Activated T-cell treated with anti-CD3 and anti-CD28 coated beads, Interleukin-2, amount 50 U/mL, for 4 hours (primary cell): ENCODE measurements around the gene PJA2. TPM values are rescaled to one million over a fixed set of nuclear protein-coding genes. Genes with fewer than 3 reads are reported as not detected.
"Not testable (repeated sequence)": the region's sequence is repeated elsewhere in the genome, so short reads cannot be mapped to it uniquely, and the experiment has no call there.

Experiments
- ATAC-seq, 2 donors: fragments of 200-7000 bp; cut with Tn5 transposase; one replicate each; pipeline ENCODE4 v1.10.0; 2021
- DNase-seq: peaks from one replicate; pipeline ENCODE4 v3.0.0-alpha.2; 2020
- H3K27me3 Mint-ChIP-seq: one replicate; pipeline ENCODE4 v1.8.0; 2021; ENCODE audit warnings: low read depth, mixed read lengths
- H3K36me3 Mint-ChIP-seq: one replicate; pipeline ENCODE4 v1.8.0; 2022; ENCODE audit warnings: mixed read lengths; ENCODE audit not compliant: insufficient read depth
- H3K4me1 Mint-ChIP-seq: one replicate; pipeline ENCODE4 v1.8.0; 2021; ENCODE audit warnings: low read depth, mixed read lengths
- H3K4me3 Mint-ChIP-seq: one replicate; pipeline ENCODE4 v1.8.0; 2021; ENCODE audit warnings: mild to moderate bottlenecking, moderate library complexity, mixed read lengths
- H3K9me3 Mint-ChIP-seq: one replicate; pipeline ENCODE4 v1.8.0; 2021; ENCODE audit warnings: mixed read lengths
- total RNA-seq, 3 donors: library from RNA; stranded (reverse); gene quantifications; one replicate each; pipeline ENCODE4 v1.2.1, GENCODE V29; 2021

The PJA2 gene
- total RNA-seq: 10 to 100 TPM; 27.6 to 33.7 (median 28.8) TPM

GRCh38 chr5:109409844-109410388 is at the start of gene PJA2:
TSS of gene PJA2 (minus strand) at chr5:109409974. CDS start at chr5:109383433, 26,541 bp downstream.
- ATAC-seq (peak; percentile 87 to 88), DNase-seq (peak; percentile 94)
- Mint-ChIP-seq H3K9me3 (peaks cover 6% of the 10 kb centered on the region), H3K4me1 (peaks cover 43% of the 10 kb centered on the region), H3K4me3 (peak within 1 kb of the TSS; percentile 97), H3K27me3 (no peaks in the 10 kb centered on the region), H3K36me3 (peaks cover 6% of the 10 kb centered on the region)

GRCh38 chr5:109455598-109456096 is 45.9 kb upstream of the PJA2 start:
- peak; percentile 94 to 98 for ATAC-seq
- H3K4me1 Mint-ChIP-seq: peaks cover 4% of the 10 kb centered on the region
- no peaks in the 10 kb centered on the region for H3K36me3 Mint-ChIP-seq
- peaks cover 14% of the 10 kb centered on the region for H3K27me3 Mint-ChIP-seq
- no peak for DNase-seq
- H3K9me3 Mint-ChIP-seq: no peaks in the 10 kb centered on the region
- no peak overlapping the region for H3K4me3 Mint-ChIP-seq

- no peak for ATAC-seq
- no peak overlapping the region for H3K4me3 Mint-ChIP-seq
These were observed 45.1 kb upstream of the PJA2 start for GRCh38 chr5:109454731-109455505.

GRCh38 chr5:109453251-109453650 is 43.5 kb upstream of the PJA2 start:
- Mint-ChIP-seq H3K4me3 (no peak overlapping the region), H3K4me1 (peaks cover 4% of the 10 kb centered on the region), H3K9me3 (no peaks in the 10 kb centered on the region), H3K36me3 (no peaks in the 10 kb centered on the region), H3K27me3 (peaks cover 6% of the 10 kb centered on the region)
- no peak for DNase-seq
- ATAC-seq: no peak

More at GRCh38 chr5:109454731-109455505, 45.1 kb upstream of the PJA2 start:
- H3K4me1 Mint-ChIP-seq: peaks cover 4% of the 10 kb centered on the region
- no peak for DNase-seq
- no peaks in the 10 kb centered on the region for H3K36me3 Mint-ChIP-seq
- H3K9me3 Mint-ChIP-seq: no peaks in the 10 kb centered on the region
- peaks cover 10% of the 10 kb centered on the region for H3K27me3 Mint-ChIP-seq

- no peaks in the 10 kb centered on the region for H3K9me3 Mint-ChIP-seq
- no peak for ATAC-seq
- peaks cover 4% of the 10 kb centered on the region for H3K4me1 Mint-ChIP-seq
- no peak overlapping the region for H3K4me3 Mint-ChIP-seq
- peaks cover 4% of the 10 kb centered on the region for H3K27me3 Mint-ChIP-seq
- DNase-seq: no peak
- H3K36me3 Mint-ChIP-seq: no peaks in the 10 kb centered on the region
These were observed 42.9 kb upstream of the PJA2 start for GRCh38 chr5:109452661-109453060.

- DNase-seq: no peak
- ATAC-seq: no peak
- Mint-ChIP-seq H3K27me3 (peaks cover 2% of the 10 kb centered on the region), H3K4me1 (peaks cover 4% of the 10 kb centered on the region), H3K4me3 (no peak overlapping the region), H3K36me3 (no peaks in the 10 kb centered on the region), H3K9me3 (no peaks in the 10 kb centered on the region)
These were observed 41.4 kb upstream of the PJA2 start for GRCh38 chr5:109451146-109451545.

GRCh38 chr5:109450129-109450877 is 40.5 kb upstream of the PJA2 start:
- peaks cover 2% of the 10 kb centered on the region for H3K27me3 Mint-ChIP-seq

GRCh38 chr5:109448838-109449237 is 39.1 kb upstream of the PJA2 start:
- Mint-ChIP-seq H3K27me3 (no peaks in the 10 kb centered on the region), H3K9me3 (no peaks in the 10 kb centered on the region), H3K36me3 (no peaks in the 10 kb centered on the region), H3K4me3 (no peak overlapping the region), H3K4me1 (no peaks in the 10 kb centered on the region)
- ATAC-seq (no peak), DNase-seq (no peak)

More at GRCh38 chr5:109450129-109450877, 40.5 kb upstream of the PJA2 start:
- no peaks in the 10 kb centered on the region for H3K9me3 Mint-ChIP-seq
- no peak overlapping the region for H3K4me3 Mint-ChIP-seq
- H3K36me3 Mint-ChIP-seq: no peaks in the 10 kb centered on the region
- H3K4me1 Mint-ChIP-seq: no peaks in the 10 kb centered on the region
- no peak for ATAC-seq
- no peak for DNase-seq

- H3K36me3 Mint-ChIP-seq: no peaks in the 10 kb centered on the region
- H3K4me3 Mint-ChIP-seq: no peak overlapping the region
- no peaks in the 10 kb centered on the region for H3K4me1 Mint-ChIP-seq
- ATAC-seq (no peak), DNase-seq (no peak)
- no peaks in the 10 kb centered on the region for H3K9me3 Mint-ChIP-seq
- no peaks in the 10 kb centered on the region for H3K27me3 Mint-ChIP-seq
These were observed 29.8 kb upstream of the PJA2 start for GRCh38 chr5:109439590-109439989.

- DNase-seq (no peak), ATAC-seq (no peak)
- Mint-ChIP-seq H3K4me3 (no peak overlapping the region), H3K36me3 (no peaks in the 10 kb centered on the region), H3K9me3 (no peaks in the 10 kb centered on the region), H3K27me3 (peaks cover 19% of the 10 kb centered on the region), H3K4me1 (no peaks in the 10 kb centered on the region)
These were observed 16.3 kb upstream of the PJA2 start for GRCh38 chr5:109426075-109426474.

GRCh38 chr5:109425521-109425920 is 15.7 kb upstream of the PJA2 start:
- not testable (repeated sequence) for H3K4me1 Mint-ChIP-seq, H3K4me3 Mint-ChIP-seq, H3K9me3 Mint-ChIP-seq, H3K36me3 Mint-ChIP-seq, DNase-seq, ATAC-seq
- peaks cover 19% of the 10 kb centered on the region for H3K27me3 Mint-ChIP-seq

GRCh38 chr5:109421956-109422355 is 12.2 kb upstream of the PJA2 start:
- Mint-ChIP-seq H3K9me3 (no peaks in the 10 kb centered on the region), H3K4me1 (no peaks in the 10 kb centered on the region), H3K36me3 (no peaks in the 10 kb centered on the region), H3K27me3 (peaks cover 13% of the 10 kb centered on the region), H3K4me3 (no peak overlapping the region)
- DNase-seq (no peak), ATAC-seq (no peak)

GRCh38 chr5:109418712-109419352 is 9.1 kb upstream of the PJA2 start:
- peaks cover 4% of the 10 kb centered on the region for H3K4me1 Mint-ChIP-seq
- DNase-seq (no peak), ATAC-seq (no peak)
- H3K36me3 Mint-ChIP-seq: peaks cover 3% of the 10 kb centered on the region
- H3K4me3 Mint-ChIP-seq: no peak overlapping the region
- H3K9me3 Mint-ChIP-seq: peaks cover 13% of the 10 kb centered on the region
- H3K27me3 Mint-ChIP-seq: peaks cover 3% of the 10 kb centered on the region

- DNase-seq (no peak), ATAC-seq (no peak)
- H3K4me3 Mint-ChIP-seq: no peak overlapping the region
- H3K27me3 Mint-ChIP-seq: no peaks in the 10 kb centered on the region
- H3K4me1 Mint-ChIP-seq: peaks cover 5% of the 10 kb centered on the region
- H3K9me3 Mint-ChIP-seq: peaks cover 13% of the 10 kb centered on the region
- peaks cover 3% of the 10 kb centered on the region for H3K36me3 Mint-ChIP-seq
These were observed 7.1 kb upstream of the PJA2 start for GRCh38 chr5:109416882-109417281.
